Placental pericyte (primary cell): Measurements from ENCODE around the gene EFNA2. TPM values are rescaled to one million over a fixed set of nuclear protein-coding genes. Genes with fewer than 3 reads are reported as not detected.

Source experiments
- total RNA-seq: library from RNA; depleted of rRNA; stranded (reverse); fragments of >200 nt; gene quantifications from 2 replicates; pipeline ENCODE4 v1.2.3, GENCODE V29; 2012

EFNA2 gene
- not detected in 2 replicates for total RNA-seq

GRCh38 chr19:1285737-1286360 is at the start of gene EFNA2:
Gene EFNA2 (plus strand): TSS chr19:1285873. CDS start chr19:1286169, 296 bp downstream.

GRCh38 chr19:1237754-1238368 is 47.8 kb upstream of the EFNA2 start, which contains the start of gene CBARP:
Gene CBARP (minus strand): TSS chr19:1238005. CDS start chr19:1236100, 1,905 bp downstream.

GRCh38 chr19:1241417-1242095 is 44.1 kb upstream of the EFNA2 start, which contains the start of gene ATP5F1D:
Gene ATP5F1D (plus strand): TSS chr19:1241751. CDS start chr19:1241851, 100 bp downstream.

GRCh38 chr19:1248139-1248785 is 37.4 kb upstream of the EFNA2 start, which contains the start of gene MIDN:
Gene MIDN (plus strand): TSS chr19:1248583. CDS start chr19:1250297, 1,714 bp downstream.

GRCh38 chr19:1269065-1269477 is 16.6 kb upstream of the EFNA2 start, which contains the start of gene CIRBP:
Gene CIRBP (plus strand): TSS chr19:1269332. CDS start chr19:1270934, 1,602 bp downstream.

GRCh38 chr19:1275260-1275975 is 10.3 kb upstream of the EFNA2 start, which contains the start of gene FAM174C:
Gene FAM174C (plus strand): TSS chr19:1275530. CDS start chr19:1275550, 20 bp downstream.

Other genes with a start within 250 kb of the EFNA2 start
- gene ABCA7, start 245.8 kb upstream of the EFNA2 start, total RNA-seq = 18.0 and 19.0 TPM in 2 replicates
- gene ARHGAP45, start 218.7 kb upstream of the EFNA2 start, total RNA-seq = 1.7 and 3.5 TPM in 2 replicates
- 111 and 123 TPM in 2 replicates for gene POLR2E, start 190.5 kb upstream of the EFNA2 start, total RNA-seq
- gene GPX4, start 181.9 kb upstream of the EFNA2 start, total RNA-seq = 150 and 588 TPM in 2 replicates
- gene SBNO2, start 111.6 kb upstream of the EFNA2 start, total RNA-seq = 58.4 and 77.7 TPM in 2 replicates
- 107 and 110 TPM in 2 replicates for gene STK11, start 80.1 kb upstream of the EFNA2 start, total RNA-seq
- gene CBARP, start 47.9 kb upstream of the EFNA2 start, total RNA-seq = 5.7 and 6.8 TPM in 2 replicates
- gene ATP5F1D, start 44.1 kb upstream of the EFNA2 start, total RNA-seq = 17.2 and 25.2 TPM in 2 replicates
- 28.2 TPM in 2 replicates for gene MIDN, start 37.3 kb upstream of the EFNA2 start, total RNA-seq
- gene CIRBP, start 16.5 kb upstream of the EFNA2 start, total RNA-seq = 199 and 402 TPM in 2 replicates
- 21.4 and 27.6 TPM in 2 replicates for gene FAM174C, start 10.3 kb upstream of the EFNA2 start, total RNA-seq
- gene NDUFS7, start 98.0 kb downstream of the EFNA2 start, total RNA-seq = 57.3 and 87.5 TPM in 2 replicates
- gene GAMT, start 115.7 kb downstream of the EFNA2 start, total RNA-seq = 35.0 and 41.1 TPM in 2 replicates
- 43.3 and 77.6 TPM in 2 replicates for gene DAZAP1, start 121.7 kb downstream of the EFNA2 start, total RNA-seq
- 569 and 1,207 TPM in 2 replicates for gene RPS15, start 152.5 kb downstream of the EFNA2 start, total RNA-seq
- 0.14 and 0.22 TPM in 2 replicates for gene APC2, start 164.2 kb downstream of the EFNA2 start, total RNA-seq
- gene C19orf25, start 193.3 kb downstream of the EFNA2 start, total RNA-seq = 26.9 and 31.6 TPM in 2 replicates
- gene PCSK4, start 204.5 kb downstream of the EFNA2 start, total RNA-seq = 0.57 and 3.5 TPM in 2 replicates
- gene REEP6, start 205.3 kb downstream of the EFNA2 start, total RNA-seq = 1.1 TPM in 2 replicates
- 6.3 and 10.7 TPM in 2 replicates for gene ADAMTSL5, start 227.1 kb downstream of the EFNA2 start, total RNA-seq
- not detected in 2 replicates for gene PLK5, start 238.2 kb downstream of the EFNA2 start, total RNA-seq